Loucy (cell line): ENCODE measurements around the gene MAPK14.
"Not testable (repeated sequence)": the region's sequence is repeated elsewhere in the genome, so short reads cannot be mapped to it uniquely, and the experiment has no call there.

Experiments used
- EZH2phosphoT487 ChIP-seq: fragments of 200-600 bp; IDR thresholded peaks from 2 replicates; pipeline ENCODE4 v1.6.1; 2018; ENCODE audit warnings: antibody characterized with exemption, mild to moderate bottlenecking, moderate library complexity, borderline replicate concordance
- TF ChIP-seq, protein P1 (sequence below): fragments of 200-600 bp; sonication (generic); conservative IDR thresholded peaks from 2 replicates; pipeline ENCODE4 v1.5.1; 2014; ENCODE audit warnings: mild to moderate bottlenecking, antibody characterized with exemption, low read length

DNA sequence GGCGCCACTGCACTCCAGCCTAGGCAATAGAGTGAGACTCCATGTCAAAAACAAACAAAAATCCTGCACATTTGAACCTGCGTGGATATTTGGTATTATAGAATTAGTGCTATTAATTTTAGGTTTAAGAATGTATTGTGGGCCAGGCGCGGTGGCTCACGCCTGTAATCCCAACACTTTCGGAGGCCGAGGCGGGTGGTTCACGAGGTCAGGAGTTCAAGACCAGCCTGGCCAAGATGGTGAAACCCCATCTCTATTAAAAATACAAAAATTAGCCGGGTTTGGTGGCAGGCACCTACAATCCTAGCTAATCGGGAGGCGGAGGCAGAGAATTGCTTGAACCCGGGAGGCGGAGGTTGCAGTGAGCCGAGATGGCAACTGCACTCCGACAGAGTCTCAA lies 101.7 kb downstream of the MAPK14 start:
- TF ChIP-seq, protein P1, sequence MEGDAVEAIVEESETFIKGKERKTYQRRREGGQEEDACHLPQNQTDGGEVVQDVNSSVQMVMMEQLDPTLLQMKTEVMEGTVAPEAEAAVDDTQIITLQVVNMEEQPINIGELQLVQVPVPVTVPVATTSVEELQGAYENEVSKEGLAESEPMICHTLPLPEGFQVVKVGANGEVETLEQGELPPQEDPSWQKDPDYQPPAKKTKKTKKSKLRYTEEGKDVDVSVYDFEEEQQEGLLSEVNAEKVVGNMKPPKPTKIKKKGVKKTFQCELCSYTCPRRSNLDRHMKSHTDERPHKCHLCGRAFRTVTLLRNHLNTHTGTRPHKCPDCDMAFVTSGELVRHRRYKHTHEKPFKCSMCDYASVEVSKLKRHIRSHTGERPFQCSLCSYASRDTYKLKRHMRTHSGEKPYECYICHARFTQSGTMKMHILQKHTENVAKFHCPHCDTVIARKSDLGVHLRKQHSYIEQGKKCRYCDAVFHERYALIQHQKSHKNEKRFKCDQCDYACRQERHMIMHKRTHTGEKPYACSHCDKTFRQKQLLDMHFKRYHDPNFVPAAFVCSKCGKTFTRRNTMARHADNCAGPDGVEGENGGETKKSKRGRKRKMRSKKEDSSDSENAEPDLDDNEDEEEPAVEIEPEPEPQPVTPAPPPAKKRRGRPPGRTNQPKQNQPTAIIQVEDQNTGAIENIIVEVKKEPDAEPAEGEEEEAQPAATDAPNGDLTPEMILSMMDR = not testable (repeated sequence)
- not testable (repeated sequence) for TF ChIP-seq EZH2phosphoT487
